ENCODE results near the gene MADD. TPM values are rescaled to one million over a fixed set of nuclear protein-coding genes. Genes with fewer than 3 reads are reported as not detected.

MADD gene
- total RNA-seq, 1 experiment from 2014 or later = 41.0 TPM

- no peaks in the 10 kb centered on the region for H3K23me2 ChIP-seq (ENCODE audit: insufficient read length, low read depth, low read length, poor library complexity, severe bottlenecking)
- no peak within 1 kb of the TSS for H2BK120ac ChIP-seq (ENCODE audit: low read depth, low read length, poor library complexity, severe bottlenecking)
- H3K4me1 ChIP-seq (ENCODE audit: insufficient read depth, low read length) = no peaks in the 10 kb centered on the region
- H3K79me1 ChIP-seq (ENCODE audit: insufficient read depth, low read depth, low read length, poor library complexity, severe bottlenecking) = no peaks in the 10 kb centered on the region
- no peak within 1 kb of the TSS for H4K8ac ChIP-seq (replicated peaks; ENCODE audit: insufficient read length, low read depth, low read length)
- H3K9me3 ChIP-seq (ENCODE audit: control insufficient read depth, low read depth, low read length) = no peaks in the 10 kb centered on the region
- H3K56ac ChIP-seq (ENCODE audit: insufficient read length, low read depth, low read length) = no peak within 1 kb of the TSS
- Mint-ChIP-seq H3K4me1 (peaks cover 11 to 15% of the 10 kb centered on the region in 2 experiments), H3K27ac (peak within 1 kb of the TSS in 1 of 3 experiments; percentile 60; a peak in 1 of 7 replicates), H3K36me3 (ENCODE audit: insufficient read depth in 1 of 3, low read depth in 3 of 3) (no peaks in the 10 kb centered on the region), H3K27me3 (ENCODE audit: low read depth) (no peaks in the 10 kb centered on the region), H3K4me3 (peak within 1 kb of the TSS in 1 of 2 experiments; percentile 61; a peak in 1 of 5 replicates), H3K9me3 (no peaks in the 10 kb centered on the region)
- H4K91ac ChIP-seq (ENCODE audit: insufficient read length, low read depth, low read length) = no peak within 1 kb of the TSS
- H3K4ac ChIP-seq (ENCODE audit: low read depth, low read length) = no peak within 1 kb of the TSS
- no peak within 1 kb of the TSS for H3K4me2 ChIP-seq (ENCODE audit: insufficient read depth, insufficient read length, low read length)
- H3K23ac ChIP-seq (ENCODE audit: insufficient read length, low read depth, low read length) = no peak within 1 kb of the TSS
- TF ChIP-seq, protein P1, sequence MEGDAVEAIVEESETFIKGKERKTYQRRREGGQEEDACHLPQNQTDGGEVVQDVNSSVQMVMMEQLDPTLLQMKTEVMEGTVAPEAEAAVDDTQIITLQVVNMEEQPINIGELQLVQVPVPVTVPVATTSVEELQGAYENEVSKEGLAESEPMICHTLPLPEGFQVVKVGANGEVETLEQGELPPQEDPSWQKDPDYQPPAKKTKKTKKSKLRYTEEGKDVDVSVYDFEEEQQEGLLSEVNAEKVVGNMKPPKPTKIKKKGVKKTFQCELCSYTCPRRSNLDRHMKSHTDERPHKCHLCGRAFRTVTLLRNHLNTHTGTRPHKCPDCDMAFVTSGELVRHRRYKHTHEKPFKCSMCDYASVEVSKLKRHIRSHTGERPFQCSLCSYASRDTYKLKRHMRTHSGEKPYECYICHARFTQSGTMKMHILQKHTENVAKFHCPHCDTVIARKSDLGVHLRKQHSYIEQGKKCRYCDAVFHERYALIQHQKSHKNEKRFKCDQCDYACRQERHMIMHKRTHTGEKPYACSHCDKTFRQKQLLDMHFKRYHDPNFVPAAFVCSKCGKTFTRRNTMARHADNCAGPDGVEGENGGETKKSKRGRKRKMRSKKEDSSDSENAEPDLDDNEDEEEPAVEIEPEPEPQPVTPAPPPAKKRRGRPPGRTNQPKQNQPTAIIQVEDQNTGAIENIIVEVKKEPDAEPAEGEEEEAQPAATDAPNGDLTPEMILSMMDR (conservative IDR thresholded peaks at IDR 0.05) = no peak
- H2BK15ac ChIP-seq (ENCODE audit: low read depth, low read length) = no peak within 1 kb of the TSS
- no peak within 1 kb of the TSS for H3K27ac ChIP-seq (ENCODE audit: insufficient read length, low read depth, low read length)
- H2BK20ac ChIP-seq (ENCODE audit: low read depth, low read length, poor library complexity, severe bottlenecking) = no peak within 1 kb of the TSS
- no peak within 1 kb of the TSS for H3K18ac ChIP-seq (ENCODE audit: insufficient read length, low read depth, low read length)
- H3K9ac ChIP-seq (ENCODE audit: extremely low read depth, insufficient read length, low read length) = no peak within 1 kb of the TSS
- DNase-seq = no peak
- H2AK5ac ChIP-seq (ENCODE audit: insufficient read length, low read length) = no peak within 1 kb of the TSS
- no peak within 1 kb of the TSS for H4K5ac ChIP-seq (ENCODE audit: insufficient read length, low read depth, low read length)
- H3K27me3 ChIP-seq (ENCODE audit: insufficient read depth, low read length) = no peaks in the 10 kb centered on the region
- no peak within 1 kb of the TSS for H2AFZ ChIP-seq (ENCODE audit: low read length)
- no peak within 1 kb of the TSS for H3K14ac ChIP-seq (ENCODE audit: insufficient read depth, low read length)
- H2BK5ac ChIP-seq (ENCODE audit: insufficient read length, low read length) = no peak within 1 kb of the TSS
- H3K79me2 ChIP-seq (ENCODE audit: insufficient read depth, low read length) = no peaks in the 10 kb centered on the region
- H4K20me1 ChIP-seq (ENCODE audit: control insufficient read depth, insufficient read depth, insufficient read length) = peaks cover 2% of the 10 kb centered on the region
- H3T11ph ChIP-seq (ENCODE audit: low read length) = no peak within 1 kb of the TSS
- H2BK12ac ChIP-seq (ENCODE audit: insufficient read length, low read depth, low read length) = no peak within 1 kb of the TSS
- no CpG with 5 or more reads among the region's 5 CpGs for WGBS (ENCODE audit: extremely low coverage, insufficient read length, low lambda C conversion rate)
These were observed 82.6 kb downstream of the MADD start, which contains the start of gene MYBPC3 for GRCh38 chr11:47352556-47352955. Gene MYBPC3, minus strand, starts transcription at chr11:47352702. Its CDS starts 55 bp downstream, at chr11:47352647.
